ENCODE results near the gene LTO1. TPM values are rescaled to one million over a fixed set of nuclear protein-coding genes. Genes with fewer than 3 reads are reported as not detected.

Gene LTO1
- total and polyA plus RNA-seq, 10 of the 15 experiments (the other 5 are each of a cell fraction or from before 2014, with no cell fraction given) = 2.6 to 27.5 (median 14.4) TPM

- Histone ChIP-seq H3K36me3 (ENCODE audit: control insufficient read depth in 2 of 2, insufficient read depth in 2 of 2, low read length in 1 of 2) (no peaks in the 10 kb centered on the region), H3K9me3 (replicated peaks; ENCODE audit: control insufficient read depth, insufficient read depth, low read length) (no peaks in the 10 kb centered on the region; the same call in 2 of the 3 replicates), H2AFZ (ENCODE audit: control insufficient read depth, low read depth, low read length) (no peak overlapping the region), H3K27ac (ENCODE audit: control insufficient read depth, insufficient read depth) (no peak overlapping the region), H3K9ac (ENCODE audit: control insufficient read depth, insufficient read depth, low read length) (no peak overlapping the region), H3K4me2 (ENCODE audit: control insufficient read depth, insufficient read depth) (no peak overlapping the region), H4K20me1 (ENCODE audit: control insufficient read depth, insufficient read depth) (no peaks in the 10 kb centered on the region), H3K4me3 (no peak overlapping the region), H3K4me1 (ENCODE audit: control insufficient read depth, insufficient read depth, low read length) (no peaks in the 10 kb centered on the region), H3K27me3 (replicated peaks in 1 of 2; ENCODE audit: control insufficient read depth in 2 of 2, insufficient read depth in 2 of 2, low read length in 1 of 2) (0 out of 4 replicates have a peak, but pooled peaks cover 0 to 2% of the 10 kb centered on the region in 2 experiments), H3K79me2 (ENCODE audit: control insufficient read depth, insufficient read depth, low read length) (no peaks in the 10 kb centered on the region)
- in situ Hi-C loops (cut with MboI) (no loop called here), intact Hi-C loops (cut with micrococcal nuclease; ENCODE audit: unreplicated experiment) (no loop called here)
- ChIA-PET RAD21 (ENCODE audit: unreplicated experiment) (no interaction called here), POLR2A (no interaction called here), CTCF (no interaction called here), SMC1A (ENCODE audit: uncharacterized antibody, unreplicated experiment) (no interaction called here)
- no peak for ATAC-seq
- no peak for FAIRE-seq
- no peak for DNase-seq (ENCODE audit: low read depth, low spot score)
- WGBS (ENCODE audit: insufficient coverage, insufficient replicate concordance, low lambda C conversion rate, missing lambda C conversion rate) = 50% methylated on average over 9 of the region's 10 CpGs
- BruUV-seq (replicated peaks) = no TSS peak
- TF ChIP-seq FOXK2 (IDR thresholded peaks at IDR 0.05) = no peak
- no peak for TF ChIP-seq LARP7 (IDR thresholded peaks at IDR 0.05)
- no peak for TF ChIP-seq TARDBP (IDR thresholded peaks at IDR 0.05; ENCODE audit: borderline replicate concordance)
- TF ChIP-seq ZSCAN29 (IDR thresholded peaks at IDR 0.05) = no peak
- TF ChIP-seq GABPA (IDR thresholded peaks at IDR 0.05; ENCODE audit: low read depth) = no peak
- no peak for TF ChIP-seq MTA3 (IDR thresholded peaks at IDR 0.05; ENCODE audit: borderline replicate concordance, low read length)
- TF ChIP-seq FOXM1 (IDR thresholded peaks at IDR 0.05; ENCODE audit: low read depth, low read length) = no peak
- TF ChIP-seq SRF (IDR thresholded peaks at IDR 0.05; ENCODE audit: low read depth in 2 of 2, low read length in 2 of 2) = no peak
- no peak for TF ChIP-seq NKRF (conservative IDR thresholded peaks at IDR 0.05)
- TF ChIP-seq E2F4 (IDR thresholded peaks at IDR 0.05; ENCODE audit: low read depth, low read length) = no peak
- no peak for TF ChIP-seq POLR2A (IDR thresholded peaks at IDR 0.05; ENCODE audit: low read depth, low read length)
- TF ChIP-seq NBN (IDR thresholded peaks at IDR 0.05) = no peak
- no peak for TF ChIP-seq ZNF592 (IDR thresholded peaks at IDR 0.05)
- TF ChIP-seq BACH1 (IDR thresholded peaks at IDR 0.05; ENCODE audit: borderline replicate concordance) = no peak
- TF ChIP-seq NRF1 (conservative IDR thresholded peaks at IDR 0.05; ENCODE audit: low read depth, low read length) = no peak
- no peak for TF ChIP-seq USF2 (IDR thresholded peaks at IDR 0.05; ENCODE audit: borderline replicate concordance, low read depth, low read length)
- TF ChIP-seq NR2C1 (IDR thresholded peaks at IDR 0.05) = no peak
- no peak for TF ChIP-seq GATAD2B (conservative IDR thresholded peaks at IDR 0.05; ENCODE audit: low read depth)
- no peak for TF ChIP-seq NFXL1 (IDR thresholded peaks at IDR 0.05; ENCODE audit: borderline replicate concordance)
Measured at GRCh38 chr11:69625476-69625875, 49.7 kb downstream of the LTO1 start.
